GM12875 (cell line): ENCODE results near the gene DAZAP2.

ENCODE experiments used
- H3K4me3 ChIP-seq: one replicate; pipeline ENCODE4 v1.5.1; 2011; ENCODE audit warnings: low read depth, low read length, control low read depth
- TF ChIP-seq, protein P1 (sequence below): IDR thresholded peaks from 2 replicates; pipeline ENCODE4 v1.5.1; 2011; ENCODE audit warnings: low read depth, mild to moderate bottlenecking, control low read depth, inconsistent platforms, low read length, moderate library complexity, borderline replicate concordance; ENCODE audit not compliant: insufficient read depth

Gene DAZAP2

DNA sequence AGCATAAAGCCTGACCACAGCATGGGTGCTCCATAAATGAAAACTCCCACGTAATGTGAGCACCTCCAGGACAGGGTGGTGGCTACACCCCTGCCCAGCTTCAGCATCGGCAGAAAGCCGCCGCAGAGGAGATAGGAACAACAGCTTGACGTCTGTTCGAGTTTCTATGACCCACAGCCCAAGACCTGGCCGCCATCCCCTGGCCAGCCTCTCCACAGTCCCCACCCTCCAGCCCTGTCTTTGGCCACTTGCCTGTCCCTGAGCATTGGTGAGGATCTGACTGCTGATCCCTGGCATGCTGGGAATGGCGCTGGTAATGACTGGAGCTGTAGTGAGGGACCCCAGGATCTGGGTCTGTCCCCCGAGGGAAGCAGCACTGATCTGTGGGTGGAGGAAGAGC is 42.1 kb upstream of the DAZAP2 start:
- TF ChIP-seq, protein P1, sequence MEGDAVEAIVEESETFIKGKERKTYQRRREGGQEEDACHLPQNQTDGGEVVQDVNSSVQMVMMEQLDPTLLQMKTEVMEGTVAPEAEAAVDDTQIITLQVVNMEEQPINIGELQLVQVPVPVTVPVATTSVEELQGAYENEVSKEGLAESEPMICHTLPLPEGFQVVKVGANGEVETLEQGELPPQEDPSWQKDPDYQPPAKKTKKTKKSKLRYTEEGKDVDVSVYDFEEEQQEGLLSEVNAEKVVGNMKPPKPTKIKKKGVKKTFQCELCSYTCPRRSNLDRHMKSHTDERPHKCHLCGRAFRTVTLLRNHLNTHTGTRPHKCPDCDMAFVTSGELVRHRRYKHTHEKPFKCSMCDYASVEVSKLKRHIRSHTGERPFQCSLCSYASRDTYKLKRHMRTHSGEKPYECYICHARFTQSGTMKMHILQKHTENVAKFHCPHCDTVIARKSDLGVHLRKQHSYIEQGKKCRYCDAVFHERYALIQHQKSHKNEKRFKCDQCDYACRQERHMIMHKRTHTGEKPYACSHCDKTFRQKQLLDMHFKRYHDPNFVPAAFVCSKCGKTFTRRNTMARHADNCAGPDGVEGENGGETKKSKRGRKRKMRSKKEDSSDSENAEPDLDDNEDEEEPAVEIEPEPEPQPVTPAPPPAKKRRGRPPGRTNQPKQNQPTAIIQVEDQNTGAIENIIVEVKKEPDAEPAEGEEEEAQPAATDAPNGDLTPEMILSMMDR: no peak
- no peak overlapping the region for H3K4me3 ChIP-seq

DNA sequence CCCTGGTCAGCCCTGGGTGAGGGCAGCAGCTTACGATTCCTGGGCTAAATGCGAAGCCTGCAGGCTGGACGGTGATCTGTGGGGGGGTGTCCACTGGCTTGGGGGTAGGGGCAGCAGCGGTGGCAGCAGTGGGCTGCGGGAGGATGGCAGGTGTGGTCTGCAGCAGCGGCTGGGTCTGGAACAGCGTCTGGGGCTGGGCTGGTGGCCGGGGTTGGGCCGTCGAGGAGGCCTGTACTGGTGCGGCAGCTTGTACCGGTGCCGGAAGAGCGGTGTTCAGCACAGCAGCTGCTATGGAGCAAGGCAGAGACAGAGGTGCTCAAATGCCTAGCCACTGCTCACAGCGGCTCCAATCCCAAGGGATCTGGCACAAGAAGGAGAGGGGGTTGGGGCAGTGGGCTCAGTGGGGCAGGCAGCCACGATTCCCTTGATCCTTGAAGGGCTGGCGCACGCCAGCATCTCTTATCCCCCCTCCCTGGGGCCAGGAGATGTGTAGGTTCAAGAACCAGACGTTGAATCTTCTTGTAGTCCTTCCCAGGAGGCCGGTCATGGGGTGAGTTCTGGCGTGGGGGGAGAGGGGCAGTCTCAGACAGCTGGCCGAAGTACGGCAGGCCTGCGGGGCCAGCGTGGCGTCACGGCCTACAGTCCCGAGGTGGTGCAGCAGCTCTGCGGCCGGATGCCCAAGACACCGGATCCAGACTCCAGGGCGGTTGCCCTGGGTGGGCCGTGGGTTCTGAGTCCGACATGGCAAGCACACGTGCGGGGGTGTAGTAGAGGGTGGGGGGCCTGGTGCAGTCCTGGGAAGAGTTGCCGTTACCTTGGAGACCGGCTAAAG is 40.7 kb upstream of the DAZAP2 start:
- TF ChIP-seq, protein P1: no peak
- no peak overlapping the region for H3K4me3 ChIP-seq

DNA sequence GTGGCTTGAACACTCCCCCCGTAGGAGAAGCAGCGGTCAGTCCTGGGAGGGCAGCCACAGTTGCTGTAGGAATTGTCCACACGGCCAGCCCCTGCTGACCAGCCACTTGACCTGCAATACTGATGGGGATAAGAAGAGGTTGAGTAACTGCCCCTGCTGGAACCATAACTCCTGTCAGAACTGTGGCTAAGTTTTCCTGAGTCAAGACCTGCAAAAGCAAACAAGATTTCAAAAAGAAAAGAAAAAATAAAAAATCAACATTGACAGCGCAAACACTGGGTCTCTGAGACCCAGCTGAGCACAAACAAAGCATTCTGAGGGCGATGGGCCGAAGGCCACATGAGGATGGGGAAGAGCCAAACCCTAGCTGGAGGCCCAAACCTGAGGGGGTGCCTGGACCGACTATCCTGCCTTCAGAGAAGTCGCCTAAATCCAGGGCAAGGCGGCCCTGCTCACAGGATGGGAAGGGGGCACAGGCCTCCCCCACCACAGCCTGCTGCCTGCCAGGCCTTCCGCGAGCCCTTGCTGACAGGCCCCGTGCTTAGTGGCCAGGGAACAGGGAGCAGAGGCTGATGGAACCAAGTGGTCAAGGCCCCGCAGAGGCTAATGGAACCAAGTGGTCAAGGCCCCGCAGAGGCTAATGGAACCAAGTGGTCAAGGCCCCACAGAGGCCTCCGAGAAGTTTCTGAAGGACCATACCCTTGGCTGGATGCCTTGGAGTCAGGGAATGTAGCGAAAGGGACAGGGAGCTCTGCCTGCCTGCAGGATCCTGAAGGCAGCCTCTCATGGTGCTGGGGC is 39.9 kb upstream of the DAZAP2 start:
- TF ChIP-seq, protein P1: no peak
- no peak overlapping the region for H3K4me3 ChIP-seq

DNA sequence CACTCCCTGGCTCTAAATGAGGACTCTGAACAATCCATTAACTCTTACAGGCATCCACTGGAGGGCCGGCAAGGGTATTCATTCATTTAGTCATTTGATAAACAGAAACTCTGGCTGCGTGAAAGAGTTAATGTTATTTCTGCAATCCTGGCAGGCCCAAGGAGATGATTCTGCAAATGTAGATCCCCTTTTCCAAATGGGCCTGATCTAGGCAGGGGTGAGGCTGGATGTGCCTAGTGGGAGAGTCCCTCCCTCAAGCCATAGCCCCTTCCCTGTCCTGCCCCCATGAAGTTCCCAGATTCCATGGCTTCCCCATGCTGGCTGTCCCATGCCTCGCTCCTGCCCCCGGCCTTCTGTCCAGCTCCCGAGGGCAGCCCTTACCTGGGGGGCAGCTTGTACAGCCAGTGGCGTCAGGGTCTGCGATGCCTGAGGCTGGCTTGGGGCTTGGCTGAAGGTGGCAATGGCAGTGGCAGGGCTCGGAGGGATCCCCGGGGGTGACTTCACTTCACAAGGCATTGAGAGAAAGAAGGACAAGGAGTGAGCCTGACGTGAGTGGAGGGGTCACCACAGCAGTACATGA is 39.2 kb upstream of the DAZAP2 start:
- TF ChIP-seq, protein P1: no peak
- H3K4me3 ChIP-seq: no peak overlapping the region

DNA sequence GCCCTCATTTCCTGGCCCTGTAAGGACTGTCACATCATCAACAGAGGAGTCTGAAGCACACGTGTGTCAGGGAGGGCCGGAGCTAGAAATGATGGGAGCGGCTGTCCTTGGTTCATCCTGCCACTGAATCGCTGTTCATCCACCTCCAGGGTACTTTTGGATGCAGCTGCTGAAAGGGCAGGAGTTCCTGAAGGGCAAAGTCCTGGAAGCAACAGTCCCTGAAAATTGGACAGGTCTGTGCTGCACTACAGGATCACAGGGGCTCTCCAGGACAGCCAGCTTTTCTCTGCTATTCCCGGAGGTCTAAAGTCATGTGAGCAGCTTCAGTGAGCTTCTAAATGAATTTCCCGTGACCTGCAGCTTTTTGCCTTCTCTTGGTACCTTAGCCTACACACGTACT is 38.5 kb upstream of the DAZAP2 start:
- TF ChIP-seq, protein P1: no peak
- no peak overlapping the region for H3K4me3 ChIP-seq

DNA sequence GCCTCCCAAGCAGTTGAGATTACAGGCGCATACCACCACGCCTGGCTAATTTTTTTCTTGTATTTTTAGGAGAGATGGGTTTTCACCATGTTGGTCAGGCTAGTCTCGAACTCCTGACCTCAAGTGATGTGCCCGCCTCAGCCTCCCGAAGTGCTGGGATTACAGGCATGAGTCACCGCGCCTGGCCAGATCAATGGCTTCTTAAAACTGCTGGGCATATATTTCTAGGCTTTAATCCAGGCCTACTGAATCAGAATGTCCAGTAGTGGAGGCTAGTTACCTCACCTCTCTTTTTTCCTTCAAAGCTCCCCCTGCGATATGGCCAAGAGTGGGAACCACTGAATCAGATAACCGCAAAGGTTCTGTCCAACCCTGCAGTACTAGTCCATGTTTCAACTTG is 37.8 kb upstream of the DAZAP2 start:
- no peak overlapping the region for H3K4me3 ChIP-seq
- TF ChIP-seq, protein P1: no peak
